Fibroblast of skin of back (primary cell): ENCODE measurements around the gene KLHL29.

Source experiments
- DNase-seq: peaks from one replicate; pipeline ENCODE4 v3.0.0-alpha.2; 2013

KLHL29 gene

GRCh38 chr2:23478087-23478932 lies 93.3 kb downstream of the KLHL29 start:
- DNase-seq = no peak

DNA sequence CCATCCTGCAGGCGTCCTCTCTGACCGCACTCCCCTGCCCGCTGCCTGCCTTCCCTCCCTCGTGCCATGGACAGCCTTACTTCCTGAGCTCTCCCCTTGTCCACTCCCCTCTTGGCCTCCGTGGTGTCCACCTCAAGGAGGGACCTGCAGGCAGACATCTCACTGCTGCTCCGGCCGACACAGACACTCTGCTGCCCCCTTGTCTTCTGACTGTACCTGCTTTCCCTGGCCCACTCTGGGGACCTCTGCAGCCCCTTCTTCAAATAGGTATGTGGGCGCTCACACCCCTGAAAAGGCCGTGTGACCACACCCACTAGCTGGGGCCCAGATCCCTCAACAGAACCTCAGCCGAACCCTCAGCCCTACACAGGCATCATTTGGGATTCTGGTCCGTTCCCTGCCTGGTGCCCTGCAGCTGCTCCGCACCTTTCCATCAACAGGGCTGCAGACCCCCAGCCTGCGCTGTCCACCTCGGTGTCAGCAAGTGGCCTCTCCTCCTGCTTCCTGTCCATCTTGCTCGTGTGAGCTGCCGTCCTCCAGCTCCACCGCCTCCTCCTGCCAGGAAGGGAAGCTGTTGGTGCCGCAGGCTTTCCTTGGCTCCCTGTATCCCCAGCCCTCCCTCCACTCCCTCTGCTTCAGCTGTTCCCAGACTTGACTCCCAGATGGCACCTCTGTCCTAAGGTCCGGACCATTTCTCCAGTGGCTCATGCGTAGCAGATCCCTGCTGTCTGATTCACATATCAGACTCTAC lies 94.1 kb downstream of the KLHL29 start:
- no peak for DNase-seq

GRCh38 chr2:23480957-23481797 lies 96.2 kb downstream of the KLHL29 start:
- DNase-seq = peak; percentile 92

- no peak for DNase-seq
Observed at GRCh38 chr2:23482188-23482587, 97.2 kb downstream of the KLHL29 start.

GRCh38 chr2:23482607-23483006 lies 97.6 kb downstream of the KLHL29 start:
- no peak for DNase-seq

- DNase-seq = no peak
Observed at GRCh38 chr2:23483791-23484190, 98.8 kb downstream of the KLHL29 start.

DNA sequence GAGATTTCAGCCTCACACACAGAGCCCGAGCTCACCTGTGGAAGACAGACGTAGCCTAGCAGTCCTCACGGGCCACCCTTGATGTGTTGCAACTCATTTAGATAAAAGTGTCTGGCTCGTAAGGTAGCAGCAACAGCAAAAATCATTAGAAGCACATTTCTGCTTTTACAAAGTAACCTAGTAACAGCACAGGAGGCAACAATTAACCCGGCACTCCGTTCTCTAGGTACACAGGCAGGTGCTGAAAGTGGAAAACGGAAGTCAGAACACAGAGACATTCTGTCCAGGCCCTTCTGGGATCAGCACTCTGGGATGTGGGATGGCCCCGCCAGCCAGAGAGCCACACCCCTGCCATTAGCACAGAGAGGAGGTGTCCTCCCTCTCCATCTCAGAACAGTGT lies 99.3 kb downstream of the KLHL29 start:
- DNase-seq = no peak

DNA sequence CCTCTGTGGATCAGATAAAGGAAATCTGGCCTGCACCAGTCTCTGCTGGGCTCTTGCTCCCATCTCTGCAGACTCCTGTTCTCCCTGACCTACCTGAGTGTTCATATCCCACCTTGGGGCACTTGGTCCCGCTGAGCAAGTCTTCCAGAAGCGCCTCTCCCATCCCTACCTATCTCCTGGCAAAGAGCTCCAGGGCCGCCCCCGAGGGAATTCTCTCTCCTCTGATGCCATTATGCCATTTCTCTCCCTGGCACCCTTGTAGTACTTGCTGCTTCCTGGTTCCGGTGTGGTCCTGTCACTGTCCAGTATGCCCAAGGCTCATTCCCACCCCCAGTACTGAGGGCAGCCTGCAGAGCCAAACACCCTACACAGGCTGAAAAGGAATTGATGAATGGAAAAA lies 99.8 kb downstream of the KLHL29 start:
- DNase-seq = no peak

- DNase-seq = no peak
Observed at GRCh38 chr2:23485261-23485660, 100.3 kb downstream of the KLHL29 start.

- DNase-seq = no peak
Observed at GRCh38 chr2:23485841-23486683, 101.1 kb downstream of the KLHL29 start.

- peak; percentile 31 for DNase-seq
Observed at GRCh38 chr2:23486684-23487075, 101.7 kb downstream of the KLHL29 start.

DNA sequence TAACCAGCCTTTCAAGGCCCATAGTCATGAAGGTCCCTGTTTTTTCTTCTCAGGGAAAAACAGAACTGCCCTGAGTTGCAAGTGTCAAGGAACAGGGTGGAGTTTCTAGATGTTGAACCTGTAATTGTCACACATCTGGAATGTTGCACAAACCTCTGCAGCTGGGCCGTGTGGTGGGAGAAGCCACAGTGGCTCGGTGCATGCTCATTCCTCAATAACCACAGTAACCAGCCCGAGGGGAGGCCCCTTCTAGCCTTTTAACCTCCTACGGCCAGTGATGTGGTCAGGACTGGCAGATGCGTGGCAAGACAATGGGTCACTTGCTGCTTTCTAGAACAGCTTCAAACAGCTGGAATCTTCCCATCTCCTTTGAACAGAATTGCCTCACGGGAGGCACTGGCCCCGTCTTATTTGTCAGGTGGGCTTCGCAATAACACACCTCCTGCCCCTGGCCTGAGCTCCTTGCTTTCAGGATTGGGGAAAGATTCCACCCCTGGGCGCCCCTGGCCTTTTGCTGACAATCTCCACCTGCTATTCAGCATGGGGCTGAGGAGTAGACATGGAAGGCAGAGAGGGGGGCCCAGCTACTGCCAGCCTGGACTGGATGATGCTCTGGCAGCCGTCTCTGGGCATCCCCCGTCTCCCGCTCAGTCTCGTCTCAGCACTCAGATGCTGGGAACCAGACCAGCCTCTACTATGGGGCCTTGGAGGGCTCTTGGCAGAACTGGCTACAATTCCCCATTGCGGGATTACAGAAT lies 102.9 kb downstream of the KLHL29 start:
- peak; percentile 31 for DNase-seq

GRCh38 chr2:23488584-23488983 lies 103.6 kb downstream of the KLHL29 start:
- no peak for DNase-seq

DNA sequence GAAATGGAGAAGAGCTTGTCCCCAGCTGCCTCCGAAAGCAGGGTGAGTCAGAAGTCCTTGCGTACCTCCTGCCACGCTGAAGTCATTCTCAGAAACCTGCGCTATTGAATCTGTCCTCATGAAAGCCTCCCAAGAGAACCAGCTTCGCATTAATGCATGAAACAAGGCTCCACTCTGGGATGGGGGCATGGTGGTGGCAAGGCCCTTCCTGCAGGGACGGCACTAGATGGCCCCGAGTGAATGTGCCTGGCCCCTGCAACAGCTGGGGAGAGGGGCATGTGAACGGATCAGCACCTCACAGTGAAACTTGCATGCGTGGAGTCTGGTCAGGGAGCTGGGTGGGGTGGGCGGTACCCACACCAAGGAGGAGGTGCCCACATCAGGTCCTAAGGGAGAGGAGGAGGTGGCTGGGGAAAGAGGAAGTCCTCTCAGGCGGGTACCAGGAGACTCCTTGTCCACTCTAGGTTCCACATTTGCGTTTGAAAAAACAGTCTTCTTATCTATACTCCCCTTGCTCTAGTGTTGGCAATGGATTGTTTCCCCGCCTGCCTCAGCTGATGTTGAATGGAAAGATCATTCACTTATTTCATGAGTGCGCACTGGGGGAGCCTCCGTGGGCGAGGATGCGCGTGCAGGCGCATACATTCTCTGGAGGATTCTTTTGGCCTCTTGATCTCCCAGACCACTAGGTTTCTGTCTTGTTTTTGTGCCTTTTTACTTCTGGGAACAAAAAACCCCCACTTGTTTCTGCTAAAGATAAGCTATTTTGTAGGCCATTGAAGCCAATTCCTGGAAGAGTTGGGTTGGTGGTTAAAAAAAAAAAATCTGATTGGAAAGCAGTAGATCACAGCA lies 104.7 kb downstream of the KLHL29 start:
- DNase-seq = no peak

DNA sequence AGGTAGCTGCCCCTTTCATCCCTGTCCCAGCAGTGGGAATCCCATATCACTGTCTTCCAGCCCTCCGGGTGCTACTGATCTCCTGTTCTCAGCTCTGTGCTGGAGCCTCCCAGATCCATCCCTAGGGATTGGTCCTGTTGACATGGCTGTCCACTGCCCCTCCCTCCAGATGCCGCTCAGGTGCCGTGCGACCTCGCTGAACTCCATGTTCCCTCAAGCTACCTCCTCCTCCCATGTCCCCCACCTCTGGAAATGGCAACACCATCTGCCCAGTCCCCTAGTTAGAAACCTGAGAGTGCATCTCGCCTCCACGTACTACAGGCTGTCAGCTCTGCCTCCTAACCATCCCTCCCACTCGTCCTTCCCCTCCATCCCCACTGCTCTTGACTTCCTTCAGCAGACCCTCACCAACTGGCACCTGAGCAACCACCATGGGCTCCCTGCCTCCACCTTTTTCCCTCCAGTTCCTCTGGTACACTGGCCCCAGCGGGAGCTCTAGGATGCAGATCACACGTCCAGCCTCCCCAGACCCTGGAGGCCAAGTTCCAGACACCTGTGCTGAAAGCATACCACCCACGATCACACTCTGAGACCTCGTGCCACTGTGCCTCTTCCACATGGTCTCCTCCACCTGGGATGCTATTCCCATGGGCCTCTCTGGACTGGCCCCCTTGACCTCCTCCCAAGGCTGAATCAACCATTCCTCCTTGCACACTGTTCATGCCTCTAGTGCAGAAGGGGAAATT lies 106.8 kb downstream of the KLHL29 start:
- no peak for DNase-seq

- DNase-seq = no peak
Observed at GRCh38 chr2:23492337-23492675, 107.3 kb downstream of the KLHL29 start.

GRCh38 chr2:23492921-23493320 lies 107.9 kb downstream of the KLHL29 start:
- no peak for DNase-seq

- no peak for DNase-seq
Observed at GRCh38 chr2:23493846-23494245, 108.9 kb downstream of the KLHL29 start.

DNA sequence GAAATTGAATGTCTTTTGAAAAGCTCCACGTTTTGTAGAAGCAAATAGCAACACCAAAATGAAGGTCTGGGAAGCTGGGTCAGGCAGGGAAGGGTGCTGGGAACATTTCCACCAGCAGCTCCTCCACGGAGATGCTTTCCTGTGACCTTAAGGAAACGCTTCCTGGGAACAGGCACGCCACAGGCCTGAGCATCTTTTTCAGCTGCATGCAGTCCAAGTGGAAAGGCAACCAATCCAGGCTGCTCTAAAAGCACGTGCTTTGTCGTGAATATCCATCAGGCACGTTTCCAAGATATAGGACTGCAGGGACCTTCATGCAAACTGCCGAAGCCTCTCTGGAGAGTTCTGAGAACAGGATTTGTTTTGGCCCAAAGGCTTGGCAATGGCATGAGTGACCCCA lies 109.3 kb downstream of the KLHL29 start:
- DNase-seq = no peak

- no peak for DNase-seq
Observed at GRCh38 chr2:23495661-23496114, 110.7 kb downstream of the KLHL29 start.
